WTC11 (cell line): ENCODE measurements around the gene ZBTB16. TPM values are rescaled to one million over a fixed set of nuclear protein-coding genes. Genes with fewer than 3 reads are reported as not detected.

Source experiments
- ATAC-seq: fragments of 200-7000 bp; cut with Tn5 transposase; 2 replicates; pipeline ENCODE4 v1.10.0; 2021; ENCODE audit warnings: mild to moderate bottlenecking, moderate library complexity
- CTCF ChIA-PET: fragments of 300-600 bp; sonication (Branson Sonifier 250); formaldehyde crosslinking; loops from one replicate; lab custom pipeline; 2021; ENCODE audit warnings: antibody characterized with exemption; lab: Charles Lee
- POLR2A ChIA-PET: fragments of 350-600 bp; sonication (Branson Sonifier 250); formaldehyde crosslinking; loops from one replicate; lab custom pipeline; 2021; ENCODE audit warnings: antibody characterized with exemption; lab: Charles Lee
- DNase-seq: peaks from one replicate; pipeline ENCODE4 v3.0.0; 2021; ENCODE audit warnings: low spot score
- H3K27ac Mint-ChIP-seq: 2 replicates; pipeline ENCODE4 v1.8.0; 2021; ENCODE audit warnings: mixed read lengths
- H3K27me3 Mint-ChIP-seq: 2 replicates; pipeline ENCODE4 v1.8.0; 2021; ENCODE audit warnings: low read depth, mild to moderate bottlenecking, moderate library complexity, mixed read lengths
- H3K36me3 Mint-ChIP-seq: 2 replicates; pipeline ENCODE4 v1.8.0; 2021; ENCODE audit warnings: mixed read lengths
- H3K4me1 Mint-ChIP-seq: 2 replicates; pipeline ENCODE4 v1.8.0; 2022; ENCODE audit warnings: mixed read lengths
- H3K4me3 Mint-ChIP-seq: 2 replicates; pipeline ENCODE4 v1.8.0; 2021; ENCODE audit warnings: mild to moderate bottlenecking, moderate library complexity, mixed read lengths
- H3K9me3 Mint-ChIP-seq: 2 replicates; pipeline ENCODE4 v1.8.0; 2021; ENCODE audit warnings: mixed read lengths
- ATF1 ChIP-seq: sonication (generic); formaldehyde crosslinking; IDR thresholded peaks from 2 replicates; pipeline ENCODE4 v1.8.1; 2023; ENCODE audit warnings: mild to moderate bottlenecking, moderate library complexity, missing genetic modification reagents
- GRHL2 ChIP-seq: fragments of 250-450 bp; sonication (Bioruptor Pico); IDR thresholded peaks from 2 replicates; pipeline ENCODE4 v1.8.0; 2022; ENCODE audit warnings: mild to moderate bottlenecking, moderate library complexity; ENCODE audit not compliant: insufficient replicate concordance, severe bottlenecking
- HMGA2 ChIP-seq: fragments of 250-450 bp; sonication (Bioruptor Pico); IDR thresholded peaks from 2 replicates; pipeline ENCODE4 v1.4.0; 2021; ENCODE audit warnings: mild to moderate bottlenecking, moderate library complexity
- KAT7 ChIP-seq: sonication (generic); formaldehyde crosslinking; IDR thresholded peaks from 2 replicates; pipeline ENCODE4 v1.8.1; 2023; ENCODE audit warnings: missing genetic modification reagents, mild to moderate bottlenecking, borderline replicate concordance
- SMAD4 ChIP-seq: sonication (generic); formaldehyde crosslinking; IDR thresholded peaks from 2 replicates; pipeline ENCODE4 v1.8.0; 2022; ENCODE audit warnings: mild to moderate bottlenecking, missing genetic modification reagents
- SOX15 ChIP-seq: fragments of 250-450 bp; sonication (Bioruptor Pico); IDR thresholded peaks from 2 replicates; pipeline ENCODE4 v1.9.0; 2021; ENCODE audit warnings: mild to moderate bottlenecking
- TEAD4 ChIP-seq: sonication (generic); formaldehyde crosslinking; IDR thresholded peaks from 2 replicates; pipeline ENCODE4 v1.8.0; 2022; ENCODE audit warnings: mild to moderate bottlenecking, missing genetic modification reagents
- total RNA-seq: library from RNA; stranded (reverse); gene quantifications from 3 replicates; pipeline ENCODE4 v1.2.3, GENCODE V29; 2021
- TF ChIP-seq, protein P1 (sequence below): fragments of 250-450 bp; sonication (Bioruptor Pico); conservative IDR thresholded peaks from 2 replicates; pipeline ENCODE4 v1.9.0; 2021; ENCODE audit warnings: mild to moderate bottlenecking
- TF ChIP-seq, protein P2 (sequence below): fragments of 250-450 bp; sonication (Bioruptor Pico); IDR thresholded peaks from 2 replicates; pipeline ENCODE4 v1.9.0; 2021; ENCODE audit warnings: mild to moderate bottlenecking, borderline replicate concordance
- TF ChIP-seq, protein P3 (sequence below): fragments of 250-450 bp; sonication (Bioruptor Pico); IDR thresholded peaks from 2 replicates; pipeline ENCODE4 v1.9.0; 2021; ENCODE audit warnings: mild to moderate bottlenecking
- TF ChIP-seq, protein P4 (sequence below): sonication (generic); formaldehyde crosslinking; IDR thresholded peaks from 2 replicates; pipeline ENCODE4 v1.8.1; 2022; ENCODE audit warnings: mild to moderate bottlenecking, missing genetic modification reagents, moderate library complexity, borderline replicate concordance
- TF ChIP-seq, protein P5 (sequence below): fragments of 200-600 bp; IDR thresholded peaks from 2 replicates; pipeline ENCODE4 v1.8.0; 2022; ENCODE audit warnings: antibody characterized with exemption

The ZBTB16 gene
- total RNA-seq, 1 experiment from 2014 or later: 0.57 TPM

DNA sequence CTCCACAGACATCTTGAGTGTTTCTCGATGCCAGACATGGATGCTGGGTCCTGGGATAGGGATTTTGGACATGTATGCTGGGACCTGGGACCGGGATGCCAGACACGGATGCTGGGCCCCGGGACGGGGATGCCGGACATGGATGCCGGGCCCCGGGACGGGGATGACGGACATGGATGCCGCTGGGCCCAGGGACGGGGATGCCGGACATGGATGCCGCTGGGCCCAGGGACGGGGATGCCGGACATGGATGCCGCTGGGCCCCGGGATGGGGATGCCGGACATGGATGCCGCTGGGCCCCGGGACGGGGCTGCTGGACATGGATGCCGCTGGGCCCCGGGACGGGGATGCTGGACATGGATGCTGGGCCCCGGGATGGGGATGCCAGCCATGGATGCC is 139.5 kb downstream of the ZBTB16 start:
- CTCF ChIA-PET: no interaction called here
- Mint-ChIP-seq H3K4me1 (peaks cover 9% of the 10 kb centered on the region), H3K36me3 (no peaks in the 10 kb centered on the region), H3K4me3 (no peak overlapping the region), H3K9me3 (no peaks in the 10 kb centered on the region), H3K27ac (no peak overlapping the region), H3K27me3 (no peaks in the 10 kb centered on the region)
- TF ChIP-seq, protein P1, sequence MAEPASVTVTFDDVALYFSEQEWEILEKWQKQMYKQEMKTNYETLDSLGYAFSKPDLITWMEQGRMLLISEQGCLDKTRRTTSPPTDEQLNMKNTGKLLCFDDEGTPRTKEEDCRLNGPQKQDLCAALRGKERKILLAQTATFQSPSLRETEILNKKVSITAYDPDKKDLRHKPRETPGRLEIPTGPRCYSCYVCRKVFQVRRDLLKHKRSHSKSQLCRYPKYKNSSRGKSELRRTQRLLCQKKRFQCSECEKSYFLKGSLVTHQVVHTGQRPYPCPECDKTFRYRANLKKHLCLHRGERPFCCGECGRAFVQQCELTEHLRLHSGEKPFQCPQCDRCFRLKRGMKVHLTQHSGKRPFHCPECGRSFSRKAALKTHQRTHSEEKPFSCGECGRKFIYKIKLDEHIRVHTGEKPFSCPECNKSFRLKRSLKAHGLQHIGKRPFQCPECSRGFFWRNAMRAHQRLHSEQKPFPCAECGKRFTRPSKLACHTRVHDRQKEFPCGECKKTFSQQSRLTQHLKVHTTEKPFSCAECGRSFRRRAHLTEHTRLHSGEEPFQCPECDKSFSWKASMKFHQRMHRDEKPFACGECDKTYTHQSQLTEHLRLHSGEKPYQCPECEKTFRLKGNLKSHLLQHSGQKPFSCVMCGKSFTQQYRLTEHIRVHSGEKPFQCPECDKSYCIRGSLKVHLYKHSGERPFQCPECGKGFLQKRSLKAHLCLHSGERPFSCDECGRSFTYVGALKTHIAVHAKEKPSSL (CRISPR knock-in tag): no peak
- TF ChIP-seq SMAD4 (CRISPR knock-in tag) (no peak), ATF1 (CRISPR knock-in tag) (no peak), GRHL2 (CRISPR knock-in tag) (no peak), TEAD4 (CRISPR knock-in tag) (no peak), HMGA2 (CRISPR knock-in tag) (no peak), SOX15 (CRISPR knock-in tag) (no peak), KAT7 (CRISPR knock-in tag) (no peak)
- TF ChIP-seq, protein P2, sequence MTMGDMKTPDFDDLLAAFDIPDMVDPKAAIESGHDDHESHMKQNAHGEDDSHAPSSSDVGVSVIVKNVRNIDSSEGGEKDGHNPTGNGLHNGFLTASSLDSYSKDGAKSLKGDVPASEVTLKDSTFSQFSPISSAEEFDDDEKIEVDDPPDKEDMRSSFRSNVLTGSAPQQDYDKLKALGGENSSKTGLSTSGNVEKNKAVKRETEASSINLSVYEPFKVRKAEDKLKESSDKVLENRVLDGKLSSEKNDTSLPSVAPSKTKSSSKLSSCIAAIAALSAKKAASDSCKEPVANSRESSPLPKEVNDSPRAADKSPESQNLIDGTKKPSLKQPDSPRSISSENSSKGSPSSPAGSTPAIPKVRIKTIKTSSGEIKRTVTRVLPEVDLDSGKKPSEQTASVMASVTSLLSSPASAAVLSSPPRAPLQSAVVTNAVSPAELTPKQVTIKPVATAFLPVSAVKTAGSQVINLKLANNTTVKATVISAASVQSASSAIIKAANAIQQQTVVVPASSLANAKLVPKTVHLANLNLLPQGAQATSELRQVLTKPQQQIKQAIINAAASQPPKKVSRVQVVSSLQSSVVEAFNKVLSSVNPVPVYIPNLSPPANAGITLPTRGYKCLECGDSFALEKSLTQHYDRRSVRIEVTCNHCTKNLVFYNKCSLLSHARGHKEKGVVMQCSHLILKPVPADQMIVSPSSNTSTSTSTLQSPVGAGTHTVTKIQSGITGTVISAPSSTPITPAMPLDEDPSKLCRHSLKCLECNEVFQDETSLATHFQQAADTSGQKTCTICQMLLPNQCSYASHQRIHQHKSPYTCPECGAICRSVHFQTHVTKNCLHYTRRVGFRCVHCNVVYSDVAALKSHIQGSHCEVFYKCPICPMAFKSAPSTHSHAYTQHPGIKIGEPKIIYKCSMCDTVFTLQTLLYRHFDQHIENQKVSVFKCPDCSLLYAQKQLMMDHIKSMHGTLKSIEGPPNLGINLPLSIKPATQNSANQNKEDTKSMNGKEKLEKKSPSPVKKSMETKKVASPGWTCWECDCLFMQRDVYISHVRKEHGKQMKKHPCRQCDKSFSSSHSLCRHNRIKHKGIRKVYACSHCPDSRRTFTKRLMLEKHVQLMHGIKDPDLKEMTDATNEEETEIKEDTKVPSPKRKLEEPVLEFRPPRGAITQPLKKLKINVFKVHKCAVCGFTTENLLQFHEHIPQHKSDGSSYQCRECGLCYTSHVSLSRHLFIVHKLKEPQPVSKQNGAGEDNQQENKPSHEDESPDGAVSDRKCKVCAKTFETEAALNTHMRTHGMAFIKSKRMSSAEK (CRISPR knock-in tag): no peak
- TF ChIP-seq, protein P3, sequence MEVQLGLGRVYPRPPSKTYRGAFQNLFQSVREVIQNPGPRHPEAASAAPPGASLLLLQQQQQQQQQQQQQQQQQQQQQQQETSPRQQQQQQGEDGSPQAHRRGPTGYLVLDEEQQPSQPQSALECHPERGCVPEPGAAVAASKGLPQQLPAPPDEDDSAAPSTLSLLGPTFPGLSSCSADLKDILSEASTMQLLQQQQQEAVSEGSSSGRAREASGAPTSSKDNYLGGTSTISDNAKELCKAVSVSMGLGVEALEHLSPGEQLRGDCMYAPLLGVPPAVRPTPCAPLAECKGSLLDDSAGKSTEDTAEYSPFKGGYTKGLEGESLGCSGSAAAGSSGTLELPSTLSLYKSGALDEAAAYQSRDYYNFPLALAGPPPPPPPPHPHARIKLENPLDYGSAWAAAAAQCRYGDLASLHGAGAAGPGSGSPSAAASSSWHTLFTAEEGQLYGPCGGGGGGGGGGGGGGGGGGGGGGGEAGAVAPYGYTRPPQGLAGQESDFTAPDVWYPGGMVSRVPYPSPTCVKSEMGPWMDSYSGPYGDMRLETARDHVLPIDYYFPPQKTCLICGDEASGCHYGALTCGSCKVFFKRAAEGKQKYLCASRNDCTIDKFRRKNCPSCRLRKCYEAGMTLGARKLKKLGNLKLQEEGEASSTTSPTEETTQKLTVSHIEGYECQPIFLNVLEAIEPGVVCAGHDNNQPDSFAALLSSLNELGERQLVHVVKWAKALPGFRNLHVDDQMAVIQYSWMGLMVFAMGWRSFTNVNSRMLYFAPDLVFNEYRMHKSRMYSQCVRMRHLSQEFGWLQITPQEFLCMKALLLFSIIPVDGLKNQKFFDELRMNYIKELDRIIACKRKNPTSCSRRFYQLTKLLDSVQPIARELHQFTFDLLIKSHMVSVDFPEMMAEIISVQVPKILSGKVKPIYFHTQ (CRISPR knock-in tag): no peak
- TF ChIP-seq, protein P4, sequence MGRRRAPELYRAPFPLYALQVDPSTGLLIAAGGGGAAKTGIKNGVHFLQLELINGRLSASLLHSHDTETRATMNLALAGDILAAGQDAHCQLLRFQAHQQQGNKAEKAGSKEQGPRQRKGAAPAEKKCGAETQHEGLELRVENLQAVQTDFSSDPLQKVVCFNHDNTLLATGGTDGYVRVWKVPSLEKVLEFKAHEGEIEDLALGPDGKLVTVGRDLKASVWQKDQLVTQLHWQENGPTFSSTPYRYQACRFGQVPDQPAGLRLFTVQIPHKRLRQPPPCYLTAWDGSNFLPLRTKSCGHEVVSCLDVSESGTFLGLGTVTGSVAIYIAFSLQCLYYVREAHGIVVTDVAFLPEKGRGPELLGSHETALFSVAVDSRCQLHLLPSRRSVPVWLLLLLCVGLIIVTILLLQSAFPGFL (CRISPR knock-in tag): no peak
- TF ChIP-seq, protein P5, sequence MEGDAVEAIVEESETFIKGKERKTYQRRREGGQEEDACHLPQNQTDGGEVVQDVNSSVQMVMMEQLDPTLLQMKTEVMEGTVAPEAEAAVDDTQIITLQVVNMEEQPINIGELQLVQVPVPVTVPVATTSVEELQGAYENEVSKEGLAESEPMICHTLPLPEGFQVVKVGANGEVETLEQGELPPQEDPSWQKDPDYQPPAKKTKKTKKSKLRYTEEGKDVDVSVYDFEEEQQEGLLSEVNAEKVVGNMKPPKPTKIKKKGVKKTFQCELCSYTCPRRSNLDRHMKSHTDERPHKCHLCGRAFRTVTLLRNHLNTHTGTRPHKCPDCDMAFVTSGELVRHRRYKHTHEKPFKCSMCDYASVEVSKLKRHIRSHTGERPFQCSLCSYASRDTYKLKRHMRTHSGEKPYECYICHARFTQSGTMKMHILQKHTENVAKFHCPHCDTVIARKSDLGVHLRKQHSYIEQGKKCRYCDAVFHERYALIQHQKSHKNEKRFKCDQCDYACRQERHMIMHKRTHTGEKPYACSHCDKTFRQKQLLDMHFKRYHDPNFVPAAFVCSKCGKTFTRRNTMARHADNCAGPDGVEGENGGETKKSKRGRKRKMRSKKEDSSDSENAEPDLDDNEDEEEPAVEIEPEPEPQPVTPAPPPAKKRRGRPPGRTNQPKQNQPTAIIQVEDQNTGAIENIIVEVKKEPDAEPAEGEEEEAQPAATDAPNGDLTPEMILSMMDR: no peak
- no peak for ATAC-seq
- DNase-seq: no peak
- POLR2A ChIA-PET: no interaction called here
